ENCODE measurements around the gene ERICH2. TPM values are rescaled to one million over a fixed set of nuclear protein-coding genes. Genes with fewer than 3 reads are reported as not detected.
A peak's percentile ranks its signal among the peaks of the same experiment; 100 is the strongest.

ERICH2 gene
- not detected for total RNA-seq (2013)
- polyA plus RNA-seq (not detected), polyA minus RNA-seq (not detected in 2 replicates), total RNA-seq (0 to 1.8 (median 0.13) reads per million in 11 experiments)

DNA sequence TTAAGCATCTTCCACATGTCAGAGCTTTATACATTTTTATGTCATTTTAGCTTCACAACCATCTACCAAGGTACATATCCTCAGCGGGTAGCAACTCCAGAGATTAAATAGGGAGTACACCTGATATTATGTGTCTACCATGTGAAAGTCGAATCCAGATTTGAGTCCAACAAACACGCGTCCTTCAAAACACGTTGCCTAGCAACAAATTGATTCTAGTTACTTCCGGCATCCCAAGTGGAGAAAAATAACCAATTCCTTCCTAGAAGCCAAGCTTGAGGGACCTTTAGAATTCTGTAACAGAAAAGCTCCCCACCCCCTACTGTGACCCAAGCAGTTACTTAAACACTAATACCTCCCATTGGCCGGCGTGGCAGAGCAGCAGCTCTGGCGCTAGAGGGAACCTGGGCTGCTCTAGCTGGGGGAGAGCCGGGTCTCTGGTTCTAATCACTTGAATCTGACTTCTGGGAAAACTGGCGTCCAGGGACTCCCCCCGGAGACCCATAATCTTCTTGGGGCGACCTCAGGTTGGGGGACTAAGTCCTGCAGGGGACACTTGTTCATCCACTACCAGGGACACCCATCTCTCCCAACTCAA lies at the start of gene ERICH2:
Gene ERICH2 (plus strand): TSS at position 371 of the 598 bp plus-strand sequence. CDS start 304 bp downstream, outside the sequence.
- no peak within 1 kb of the TSS for H3K27ac ChIP-seq (ENCODE audit: low read depth in 1 of 2, low read length in 2 of 2)

DNA sequence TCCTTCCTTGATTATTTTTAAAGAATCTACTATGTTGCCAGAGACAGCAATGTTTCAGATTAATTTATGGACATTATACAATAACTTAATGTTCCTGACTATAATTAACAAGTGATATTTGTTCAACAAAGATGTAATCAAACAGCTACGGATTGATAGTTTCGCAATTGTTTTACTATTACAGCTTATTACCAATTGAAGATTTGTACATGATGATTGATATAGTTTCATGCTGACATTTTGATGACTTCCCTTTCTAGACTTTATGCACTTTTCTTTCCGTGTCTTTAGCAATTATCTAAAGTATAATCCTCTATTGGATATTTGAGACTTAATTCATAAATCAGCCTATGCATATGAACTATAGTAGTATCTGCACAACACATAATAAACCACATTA lies 48.5 kb upstream of the ERICH2 start:
- Mint-ChIP-seq H3K27me3 (ENCODE audit: low read depth in 3 of 3) (peaks cover 71 to 79% (median 75%) of the 10 kb centered on the region in 3 donors), H3K36me3 (peaks cover 7 to 8% of the 10 kb centered on the region in 2 donors), H3K4me3 (peak overlapping the region in 1 of 2 donors; percentile 42), H3K9me3 (peaks cover 0 to 11% (median 6%) of the 10 kb centered on the region in 7 donors), H3K27ac (no peak overlapping the region), H3K4me1 (peaks cover 14% of the 10 kb centered on the region)
- H3K36me3 ChIP-seq (replicated peaks in 1 of 2; ENCODE audit: control insufficient read depth in 1 of 2, insufficient read depth in 2 of 2, low read length in 2 of 2), result no peaks in the 10 kb centered on the region
- no peak for DNase-seq
- no peak overlapping the region for H3K9ac ChIP-seq (ENCODE audit: insufficient read depth, low read length, poor library complexity, severe bottlenecking)
- intact Hi-C loops (cut with micrococcal nuclease), result no loop called here
- H3K4me3 ChIP-seq (replicated peaks in 1 of 3; ENCODE audit: low read depth in 2 of 3, low read length in 3 of 3), result no peak overlapping the region
- no peaks in the 10 kb centered on the region for H3K79me2 ChIP-seq (ENCODE audit: insufficient read depth, low read length)
- H2AFZ ChIP-seq (ENCODE audit: insufficient read depth, low read depth, low read length, poor library complexity, severe bottlenecking), result no peak overlapping the region
- no CpG with 5 or more reads among the region's 3 CpGs for WGBS (ENCODE audit: insufficient coverage)
- peaks cover 0 to 18% of the 10 kb centered on the region in 2 donors for H3K9me3 ChIP-seq (replicated peaks in 1 of 2; ENCODE audit: control insufficient read depth in 1 of 2, insufficient read depth in 1 of 2, low read length in 2 of 2)
- TF ChIP-seq, protein P1, sequence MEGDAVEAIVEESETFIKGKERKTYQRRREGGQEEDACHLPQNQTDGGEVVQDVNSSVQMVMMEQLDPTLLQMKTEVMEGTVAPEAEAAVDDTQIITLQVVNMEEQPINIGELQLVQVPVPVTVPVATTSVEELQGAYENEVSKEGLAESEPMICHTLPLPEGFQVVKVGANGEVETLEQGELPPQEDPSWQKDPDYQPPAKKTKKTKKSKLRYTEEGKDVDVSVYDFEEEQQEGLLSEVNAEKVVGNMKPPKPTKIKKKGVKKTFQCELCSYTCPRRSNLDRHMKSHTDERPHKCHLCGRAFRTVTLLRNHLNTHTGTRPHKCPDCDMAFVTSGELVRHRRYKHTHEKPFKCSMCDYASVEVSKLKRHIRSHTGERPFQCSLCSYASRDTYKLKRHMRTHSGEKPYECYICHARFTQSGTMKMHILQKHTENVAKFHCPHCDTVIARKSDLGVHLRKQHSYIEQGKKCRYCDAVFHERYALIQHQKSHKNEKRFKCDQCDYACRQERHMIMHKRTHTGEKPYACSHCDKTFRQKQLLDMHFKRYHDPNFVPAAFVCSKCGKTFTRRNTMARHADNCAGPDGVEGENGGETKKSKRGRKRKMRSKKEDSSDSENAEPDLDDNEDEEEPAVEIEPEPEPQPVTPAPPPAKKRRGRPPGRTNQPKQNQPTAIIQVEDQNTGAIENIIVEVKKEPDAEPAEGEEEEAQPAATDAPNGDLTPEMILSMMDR (IDR thresholded peaks at IDR 0.05), result no peak
- no peaks in the 10 kb centered on the region for H4K20me1 ChIP-seq (ENCODE audit: insufficient read depth, low read length)
- H3K27me3 ChIP-seq (ENCODE audit: control insufficient read depth in 2 of 2, insufficient read depth in 2 of 2, low read length in 2 of 2), result peaks cover 71 to 90% of the 10 kb centered on the region in 2 donors
- H3K4me1 ChIP-seq (ENCODE audit: control insufficient read depth in 1 of 2, insufficient read depth in 2 of 2, low read length in 2 of 2), result peaks cover 6 to 9% of the 10 kb centered on the region in 2 donors
- H3K27ac ChIP-seq (ENCODE audit: low read depth in 1 of 2, low read length in 2 of 2), result no peak overlapping the region
- H3K4me2 ChIP-seq (replicated peaks; ENCODE audit: extremely low read depth, low read length, poor library complexity, severe bottlenecking), result no peak overlapping the region

More for the DNA sequence above, at the start of gene ERICH2:
- Histone ChIP-seq H2AFZ (ENCODE audit: insufficient read depth, low read depth, low read length, poor library complexity, severe bottlenecking) (peak within 1 kb of the TSS; percentile 86), H3K4me2 (replicated peaks; ENCODE audit: extremely low read depth, low read length, poor library complexity, severe bottlenecking) (peak within 1 kb of the TSS; percentile 89), H3K79me2 (ENCODE audit: insufficient read depth, low read length) (no peaks in the 10 kb centered on the region), H3K9me3 (replicated peaks in 1 of 2; ENCODE audit: control insufficient read depth in 1 of 2, insufficient read depth in 1 of 2, low read length in 2 of 2) (no peaks in the 10 kb centered on the region), H3K36me3 (replicated peaks in 1 of 2; ENCODE audit: control insufficient read depth in 1 of 2, insufficient read depth in 2 of 2, low read length in 2 of 2) (no peaks in the 10 kb centered on the region), H3K27me3 (ENCODE audit: control insufficient read depth in 2 of 2, insufficient read depth in 2 of 2, low read length in 2 of 2) (peaks cover 39 to 53% of the 10 kb centered on the region in 2 donors), H3K9ac (ENCODE audit: insufficient read depth, low read length, poor library complexity, severe bottlenecking) (peak within 1 kb of the TSS; percentile 38), H3K4me1 (ENCODE audit: control insufficient read depth in 1 of 2, insufficient read depth in 2 of 2, low read length in 2 of 2) (peaks cover 14 to 15% of the 10 kb centered on the region in 2 donors), H3K4me3 (replicated peaks in 1 of 3; ENCODE audit: low read depth in 2 of 3, low read length in 3 of 3) (peak within 1 kb of the TSS; percentile 67 to 85 (median 72)), H4K20me1 (ENCODE audit: insufficient read depth, low read length) (no peaks in the 10 kb centered on the region)
- H3K4me1 Mint-ChIP-seq, result peaks cover 15% of the 10 kb centered on the region
- DNase-seq, result peak; percentile 15 to 54 (median 38)
- WGBS (ENCODE audit: insufficient coverage), result 6% methylated on average over 9 of the region's 13 CpGs
- TF ChIP-seq, protein P1 (IDR thresholded peaks at IDR 0.05), result no peak
- H3K27me3 Mint-ChIP-seq (ENCODE audit: low read depth in 3 of 3), result peaks cover 40 to 65% (median 48%) of the 10 kb centered on the region in 3 donors
- peak within 1 kb of the TSS; percentile 81 to 91 for H3K4me3 Mint-ChIP-seq
- peaks cover 0 to 4% of the 10 kb centered on the region in 2 donors for H3K36me3 Mint-ChIP-seq
- H3K9me3 Mint-ChIP-seq, result peaks cover 0 to 7% (median 0%) of the 10 kb centered on the region in 7 donors
- H3K27ac Mint-ChIP-seq, result peak within 1 kb of the TSS in 4 of 7 donors; percentile 45 to 84 (median 49)
- intact Hi-C loops (cut with micrococcal nuclease), result no loop called here

Measured in CD14-positive monocyte (primary cell).